SK-N-SH (cell line): ENCODE results near the gene PRLH. TPM values are rescaled to one million over a fixed set of nuclear protein-coding genes. Genes with fewer than 3 reads are reported as not detected.
"Not testable (repeated sequence)": the region's sequence is repeated elsewhere in the genome, so short reads cannot be mapped to it uniquely, and the experiment has no call there.

Source experiments
- CTCF ChIA-PET: fragments of 300-600, 350-600 bp; formaldehyde crosslinking; extraction: SDS; loops from one replicate; lab custom pipeline; 2021; lab: Yijun Ruan, JAX
- POLR2A ChIA-PET: fragments of 350-600 bp; sonication (Branson Sonifier 250); formaldehyde crosslinking; extraction: SDS; loops from one replicate; lab custom pipeline; 2020; ENCODE audit warnings: antibody characterized with exemption, inconsistent platforms; lab: Yijun Ruan, JAX
- DNase-seq: peaks from one replicate; pipeline ENCODE4 v3.0.0; 2012
- H2AFZ ChIP-seq: fragments of 200-600 bp; sonication (generic); 2 replicates; pipeline ENCODE4 v1.8.1; 2016; ENCODE audit warnings: antibody characterized with exemption, mild to moderate bottlenecking, low read depth
- H3F3A ChIP-seq: fragments of 200-600 bp; sonication (generic); replicated peaks from 2 replicates; pipeline ENCODE3; 2016; ENCODE audit warnings: antibody characterized with exemption, mild to moderate bottlenecking; ENCODE audit not compliant: insufficient read depth
- H3K27ac ChIP-seq, 2 experiments: fragments of 200-500 bp in 1 of 2; fragments of 200-600 bp in 1 of 2; sonication (Bioruptor generic) in 1 of 2; sonication (generic), shearing (Covaris generic) in 1 of 2; 2 replicates each; pipeline versions ENCODE4 v1.5.1 to v1.6.1; 2014 to 2016; ENCODE audit warnings: low read depth in 2 of 2, inconsistent platforms in 1 of 2, low read length in 1 of 2, mild to moderate bottlenecking in 1 of 2, mixed read lengths in 1 of 2
- H3K27me3 ChIP-seq: fragments of 200-600 bp; sonication (generic), shearing (Covaris generic); 2 replicates; pipeline ENCODE4 v1.6.1; 2016; ENCODE audit warnings: mixed run types; ENCODE audit not compliant: insufficient read depth
- H3K36me3 ChIP-seq, 2 experiments: fragments of 200-500 bp in 1 of 2; fragments of 200-600 bp in 1 of 2; sonication (Bioruptor generic) in 1 of 2; sonication (generic) in 1 of 2; replicated peaks in 1 of 2; 2 replicates each; pipeline versions ENCODE3 to v1.5.1; 2014 to 2016; ENCODE audit warnings: low read length in 1 of 2, mild to moderate bottlenecking in 1 of 2; ENCODE audit not compliant: insufficient read depth in 2 of 2, control insufficient read depth in 1 of 2
- H3K4me1 ChIP-seq, 2 experiments: fragments of 200-500 bp in 1 of 2; fragments of 200-600 bp in 1 of 2; sonication (Bioruptor generic) in 1 of 2; sonication (generic), shearing (Covaris generic) in 1 of 2; 2 replicates each; pipeline versions ENCODE4 v1.5.1 to v1.6.1; 2014 to 2016; ENCODE audit warnings: low read depth in 1 of 2, low read length in 1 of 2, mixed run types in 1 of 2; ENCODE audit not compliant: insufficient read depth in 2 of 2, control insufficient read depth in 1 of 2
- H3K4me2 ChIP-seq: fragments of 200-600 bp; sonication (generic), shearing (Covaris generic); 2 replicates; pipeline ENCODE4 v1.6.1; 2017; ENCODE audit warnings: mixed run types
- H3K4me3 ChIP-seq, 2 experiments: fragments of 200-500 bp in 1 of 2; fragments of 200-600 bp in 1 of 2; sonication (Bioruptor generic) in 1 of 2; sonication (generic), shearing (Covaris generic) in 1 of 2; 2 replicates each; pipeline versions ENCODE4 v1.5.1 to v1.8.1; 2014 to 2016; ENCODE audit warnings: low read depth in 2 of 2, inconsistent platforms in 1 of 2, low read length in 1 of 2, mild to moderate bottlenecking in 1 of 2, mixed read lengths in 1 of 2, moderate library complexity in 1 of 2
- H3K79me2 ChIP-seq: fragments of 200-600 bp; sonication (generic); 2 replicates; pipeline ENCODE4 v1.8.1; 2017; ENCODE audit warnings: mild to moderate bottlenecking; ENCODE audit not compliant: insufficient read depth
- H3K9ac ChIP-seq: fragments of 200-600 bp; sonication (generic); 2 replicates; pipeline ENCODE4 v1.6.1; 2017; ENCODE audit warnings: mixed run types
- H3K9me2 ChIP-seq: fragments of 200-600 bp; sonication (generic); 2 replicates; pipeline ENCODE4 v1.6.1; 2017; ENCODE audit warnings: mixed run types
- H3K9me3 ChIP-seq: fragments of 200-600 bp; sonication (generic); 2 replicates; pipeline ENCODE4 v1.6.1; 2017; ENCODE audit warnings: mixed run types, mild to moderate bottlenecking, moderate library complexity
- H4K20me1 ChIP-seq: fragments of 200-600 bp; sonication (generic); 2 replicates; pipeline ENCODE4 v1.6.1; 2017; ENCODE audit warnings: mild to moderate bottlenecking, mixed run types; ENCODE audit not compliant: insufficient read depth
- CTCF ChIP-seq: fragments of 200-600 bp; sonication (generic); IDR thresholded peaks from 2 replicates; pipeline ENCODE4 v1.6.1; 2017; ENCODE audit warnings: antibody characterized with exemption, mild to moderate bottlenecking, moderate library complexity
- FOSL2 ChIP-seq: IDR thresholded peaks from 2 replicates; pipeline ENCODE4 v1.4.0; 2012; ENCODE audit warnings: low read depth, mild to moderate bottlenecking, moderate library complexity, borderline replicate concordance
- FOXJ3 ChIP-seq: sonication (generic); formaldehyde crosslinking; IDR thresholded peaks from 2 replicates; pipeline ENCODE4 v1.5.1; 2020; ENCODE audit warnings: mild to moderate bottlenecking, missing genetic modification reagents
- GATA2 ChIP-seq: sonication (generic); formaldehyde crosslinking; IDR thresholded peaks from 2 replicates; pipeline ENCODE4 v1.5.0; 2020; ENCODE audit warnings: mild to moderate bottlenecking, missing genetic modification reagents
- PBX3 ChIP-seq: IDR thresholded peaks from 2 replicates; pipeline ENCODE4; 2012
- POLR2AphosphoS5 ChIP-seq: IDR thresholded peaks from 2 replicates; pipeline ENCODE4 v1.6.1; 2012; ENCODE audit warnings: low read depth, low read length
- RAD21 ChIP-seq: IDR thresholded peaks from 2 replicates; pipeline ENCODE4 v1.6.1; 2012; ENCODE audit warnings: mild to moderate bottlenecking, low read length
- RCOR1 ChIP-seq: fragments of 150-350 bp; IDR thresholded peaks from 2 replicates; pipeline ENCODE4 v1.6.1; 2017; ENCODE audit warnings: antibody characterized with exemption, low read length
- REST ChIP-seq: IDR thresholded peaks from 2 replicates; pipeline ENCODE4 v1.6.1; 2012; ENCODE audit warnings: mild to moderate bottlenecking, low read depth, low read length, moderate library complexity
- RFX5 ChIP-seq: IDR thresholded peaks from 2 replicates; pipeline ENCODE4 v1.6.1; 2012; ENCODE audit warnings: mild to moderate bottlenecking, improper control_type of control experiment, low read length
- RXRA ChIP-seq: IDR thresholded peaks from 2 replicates; pipeline ENCODE4 v1.4.0; 2012; ENCODE audit warnings: low read depth, mild to moderate bottlenecking, borderline replicate concordance
- SIN3A ChIP-seq: IDR thresholded peaks from 2 replicates; pipeline ENCODE4 v1.6.1; 2012; ENCODE audit warnings: low read depth, mild to moderate bottlenecking, low read length, moderate library complexity, borderline replicate concordance
- SMC3 ChIP-seq: IDR thresholded peaks from 2 replicates; pipeline ENCODE4 v1.6.1; 2012; ENCODE audit warnings: low read depth, low read length, improper control_type of control experiment
- WGBS: methylation state at CpG from one replicate; pipeline ENCODE4 v1.1.6; 2017; ENCODE audit warnings: low lambda C conversion rate; 5-methylcytosine and 5-hydroxymethylcytosine counted together
- polyA plus RNA-seq, 3 experiments: library from polyadenylated mRNA; depleted of rRNA; stranded (reverse); fragments of >200 nt; gene quantifications; 2 replicates each; pipeline ENCODE4 v1.2.3, GENCODE V29; 2012

The PRLH gene
- polyA plus RNA-seq, 1 of the 3 experiments (the other 2 are of a cell fraction): not detected

- no peak overlapping the region for H3K4me3 ChIP-seq
- no peaks in the 10 kb centered on the region for H4K20me1 ChIP-seq
- H3K9ac ChIP-seq: no peak overlapping the region
- no peaks in the 10 kb centered on the region for H3K9me2 ChIP-seq
- no peak overlapping the region for H3K4me2 ChIP-seq
- CTCF ChIA-PET: interaction anchor here (1.4 kb wide), 1 partner anchor 658 kb away, joined by 4 read pairs; no protein-coding TSS in a partner anchor
- no peaks in the 10 kb centered on the region for H3K9me3 ChIP-seq
- POLR2A ChIA-PET: no interaction called here
- H3K27ac ChIP-seq: no peak overlapping the region
- TF ChIP-seq SIN3A (no peak), SMC3 (peak; percentile 16; the same call in 1 of the 2 replicates), GATA2 (no peak), RAD21 (peak; percentile 43), RXRA (no peak), CTCF (peak; percentile 39)
- TF ChIP-seq, all 33 proteins: peak for 3
- Histone ChIP-seq H3K27me3 (no peaks in the 10 kb centered on the region), H3K4me1 (peaks cover 0 to 3% of the 10 kb centered on the region in 2 experiments; a peak in 1 of 4 replicates), H3K36me3 (no peaks in the 10 kb centered on the region), H3F3A (no peaks in the 10 kb centered on the region), H2AFZ (no peak overlapping the region), H3K79me2 (no peaks in the 10 kb centered on the region)
- no peak for DNase-seq
- WGBS: 82% methylated on average over 9 of the region's 9 CpGs
These were observed 38.6 kb downstream of the PRLH start for GRCh38 chr2:237604960-237605359.

- H3F3A ChIP-seq, DNase-seq, H3K27ac ChIP-seq, H3K4me1 ChIP-seq, H3K27me3 ChIP-seq, H3K79me2 ChIP-seq, POLR2A ChIA-PET, H4K20me1 ChIP-seq, H2AFZ ChIP-seq, H3K4me2 ChIP-seq, H3K9me2 ChIP-seq, H3K36me3 ChIP-seq, H3K9ac ChIP-seq, H3K9me3 ChIP-seq, H3K4me3 ChIP-seq: not testable (repeated sequence)
- CTCF ChIA-PET: interaction anchor here (0.9 kb wide), 1 partner anchor 94 kb away, joined by 3 read pairs; no protein-coding TSS in a partner anchor
- 100% methylated on average over 2 of the region's 4 CpGs for WGBS
These were observed 40.1 kb downstream of the PRLH start for GRCh38 chr2:237606522-237606921.

GRCh38 chr2:237612527-237613357 is 46.4 kb downstream of the PRLH start:
- Histone ChIP-seq H3K9me3 (no peaks in the 10 kb centered on the region), H3K27me3 (no peaks in the 10 kb centered on the region), H4K20me1 (no peaks in the 10 kb centered on the region), H3K4me3 (no peak overlapping the region), H3K36me3 (no peaks in the 10 kb centered on the region), H3K27ac (no peak overlapping the region), H3F3A (peaks cover 27% of the 10 kb centered on the region), H3K4me2 (no peak overlapping the region), H3K9ac (no peak overlapping the region), H3K4me1 (peaks cover 20 to 39% of the 10 kb centered on the region in 2 experiments), H3K9me2 (no peaks in the 10 kb centered on the region), H3K79me2 (no peaks in the 10 kb centered on the region), H2AFZ (no peak overlapping the region)
- no peak for DNase-seq
- ChIA-PET POLR2A (no interaction called here), CTCF (interaction anchor here (0.9 to 1.5 kb wide), 3 partner anchors 9 to 11 kb away, joined by 3 to 4 read pairs (median 3); no protein-coding TSS in a partner anchor)
- 95% methylated on average over 9 of the region's 10 CpGs for WGBS
- TF ChIP-seq REST (no peak), RCOR1 (no peak), SIN3A (no peak), POLR2AphosphoS5 (no peak), FOXJ3 (no peak), PBX3 (no peak), FOSL2 (no peak), RFX5 (no peak), RAD21 (no peak), GATA2 (no peak)
